Panc1 (cell line): ENCODE data around the gene GAL3ST1. TPM values are rescaled to one million over a fixed set of nuclear protein-coding genes. Genes with fewer than 3 reads are reported as not detected.
"Not testable (repeated sequence)": the region's sequence is repeated elsewhere in the genome, so short reads cannot be mapped to it uniquely, and the experiment has no call there.

Experiments
- ATAC-seq: fragments of 200-7000 bp; cut with Tn5 transposase; 2 replicates; pipeline ENCODE4 v1.9.1; 2020; ENCODE audit warnings: mild to moderate bottlenecking, moderate library complexity
- BruUV-seq: library from RNA; stranded (reverse); fragments of 400-500 nt; replicated peaks from 2 replicates; lab custom pipeline; 2021; lab: Mats Ljungman, UMichigan
- CTCF ChIA-PET: fragments of 300-600 bp; sonication (Branson Sonifier 250); formaldehyde crosslinking; loops from one replicate; lab custom pipeline; 2022; ENCODE audit warnings: antibody characterized with exemption; lab: Charles Lee
- POLR2A ChIA-PET: fragments of 300-600 bp; sonication (Branson Sonifier 250); formaldehyde crosslinking; loops from one replicate; lab custom pipeline; 2022; ENCODE audit warnings: antibody characterized with exemption; lab: Charles Lee
- DNase-seq: peaks from one replicate; pipeline ENCODE4 v3.0.0-alpha.2; 2010; ENCODE audit warnings: low read depth, low spot score
- H3K27ac ChIP-seq: 2 replicates; pipeline ENCODE4 v1.5.1; 2011; ENCODE audit warnings: mild to moderate bottlenecking, low read length, inconsistent platforms
- H3K27me3 ChIP-seq: fragments of 200-500 bp; sonication (Bioruptor generic); 2 replicates; pipeline ENCODE4 v1.6.0; 2014; ENCODE audit warnings: low read length, inconsistent platforms; ENCODE audit not compliant: control insufficient read depth, insufficient read depth
- H3K36me3 ChIP-seq: fragments of 200-500 bp; sonication (Bioruptor generic); 2 replicates; pipeline ENCODE4 v1.5.1; 2014; ENCODE audit warnings: inconsistent platforms, mild to moderate bottlenecking, low read length, moderate library complexity; ENCODE audit not compliant: control insufficient read depth, insufficient read depth
- H3K4me1 ChIP-seq: 2 replicates; pipeline ENCODE4 v1.5.1; 2011; ENCODE audit warnings: inconsistent platforms, mild to moderate bottlenecking, low read length, moderate library complexity; ENCODE audit not compliant: control insufficient read depth, insufficient read depth
- H3K4me3 ChIP-seq, 2 experiments: 2 replicates each; pipeline ENCODE4 v1.5.1; 2011 to 2012; ENCODE audit warnings: low read depth in 2 of 2, low read length in 2 of 2, mild to moderate bottlenecking in 2 of 2, inconsistent platforms in 1 of 2, moderate library complexity in 1 of 2
- H3K9me3 ChIP-seq: fragments of 200-500 bp; sonication (Bioruptor generic); 2 replicates; pipeline ENCODE4 v1.5.1; 2014; ENCODE audit warnings: low read depth, mild to moderate bottlenecking, inconsistent platforms, low read length, moderate library complexity; ENCODE audit not compliant: control insufficient read depth, insufficient read depth
- CTCF ChIP-seq: fragments of 450-650 bp; IDR thresholded peaks from 2 replicates; pipeline ENCODE4 v1.5.1; 2017; ENCODE audit warnings: mild to moderate bottlenecking
- POLR2AphosphoS5 ChIP-seq: IDR thresholded peaks from 2 replicates; pipeline ENCODE4 v1.6.1; 2012; ENCODE audit warnings: mild to moderate bottlenecking, low read depth, low read length, moderate library complexity
- REST ChIP-seq, 2 experiments: IDR thresholded peaks; 2 replicates each; pipeline ENCODE4 v1.6.1; 2011 to 2012; ENCODE audit warnings: low read depth in 2 of 2, control low read depth in 1 of 2, low read length in 1 of 2, mild to moderate bottlenecking in 1 of 2, moderate library complexity in 1 of 2; ENCODE audit not compliant: insufficient read depth in 1 of 2
- SIN3A ChIP-seq: IDR thresholded peaks from 2 replicates; pipeline ENCODE4 v1.6.1; 2012; ENCODE audit warnings: low read depth, mild to moderate bottlenecking, low read length, moderate library complexity, borderline replicate concordance; ENCODE audit not compliant: insufficient read depth
- TCF7L2 ChIP-seq: IDR thresholded peaks from 2 replicates; pipeline ENCODE4 v1.6.1; 2011; ENCODE audit warnings: mild to moderate bottlenecking, low read depth, low read length, inconsistent platforms
- in situ Hi-C: cut with HindIII; loops from 2 replicates; pipeline ENCODE4 v1.10.0; 2016; ENCODE audit warnings: low sequenced_read_pairs, low pct_unique_long_range_greater_than_20kb
- intact Hi-C: fragments of 100-400 bp; cut with micrococcal nuclease; formaldehyde crosslinking; loops from one replicate; pipeline ENCODE4 v1.10.0; 2022; ENCODE audit not compliant: unreplicated experiment
- total RNA-seq: library from RNA; stranded (reverse); gene quantifications from one replicate; pipeline ENCODE4 v1.2.1, GENCODE V29; 2021; ENCODE audit not compliant: unreplicated experiment

The GAL3ST1 gene
- total RNA-seq, 1 experiment from 2014 or later: 1.1 TPM

GRCh38 chr22:30553971-30554370 lies 20.5 kb downstream of the GAL3ST1 start:
- POLR2A ChIA-PET: no interaction called here
- TF ChIP-seq CTCF (no peak), TCF7L2 (no peak), REST (IDR thresholded peaks at IDR 0.05; ENCODE audit: insufficient read depth in 1 of 2, low read depth in 2 of 2, low read length in 1 of 2) (no peak), POLR2AphosphoS5 (no peak), SIN3A (no peak)
- ATAC-seq (no peak), DNase-seq (no peak)
- in situ Hi-C loops (no loop called here), intact Hi-C loops (no loop called here)
- Histone ChIP-seq H3K4me3 (no peak overlapping the region), H3K27ac (no peak overlapping the region), H3K4me1 (no peaks in the 10 kb centered on the region), H3K9me3 (no peaks in the 10 kb centered on the region), H3K27me3 (no peaks in the 10 kb centered on the region), H3K36me3 (no peaks in the 10 kb centered on the region)
- CTCF ChIA-PET: no interaction called here
- no TSS peak for BruUV-seq

- H3K9me3 ChIP-seq: no peaks in the 10 kb centered on the region
- no peaks in the 10 kb centered on the region for H3K27me3 ChIP-seq
- intact Hi-C loops: no loop called here
- no peak overlapping the region for H3K27ac ChIP-seq
- no peak for TF ChIP-seq SIN3A
- no TSS peak for BruUV-seq
- ATAC-seq (no peak), DNase-seq (no peak)
- H3K36me3 ChIP-seq: no peaks in the 10 kb centered on the region
- no peak overlapping the region for H3K4me3 ChIP-seq
- CTCF ChIA-PET: interaction anchor here (0.6 kb wide), 2 partner anchors 202 to 779 kb away, joined by 3 to 12 read pairs; no protein-coding TSS in a partner anchor
- no peaks in the 10 kb centered on the region for H3K4me1 ChIP-seq
- POLR2A ChIA-PET: no interaction called here
- in situ Hi-C loops: no loop called here
These were observed 21.7 kb downstream of the GAL3ST1 start for GRCh38 chr22:30552719-30553118.

GRCh38 chr22:30551813-30552212 lies 22.7 kb downstream of the GAL3ST1 start:
- CTCF ChIA-PET, H3K4me3 ChIP-seq, intact Hi-C loops, H3K4me1 ChIP-seq, in situ Hi-C loops, H3K27ac ChIP-seq, H3K9me3 ChIP-seq, POLR2A ChIA-PET, BruUV-seq, H3K36me3 ChIP-seq, ATAC-seq, DNase-seq, H3K27me3 ChIP-seq: not testable (repeated sequence)
